Mucosa of descending colon (tissue), 3 donors: Measurements from ENCODE around the gene VAV1. TPM values are rescaled to one million over a fixed set of nuclear protein-coding genes. Genes with fewer than 3 reads are reported as not detected.
A peak's percentile ranks its signal among the peaks of the same experiment; 100 is the strongest.

Experiments
- ATAC-seq: fragments of 200-7000 bp; cut with Tn5 transposase; one replicate; pipeline ENCODE4 v1.9.1; 2020; ENCODE audit warnings: mild to moderate bottlenecking, moderate library complexity
- DNase-seq, 3 donors: peaks; one replicate each; pipeline ENCODE4 v3.0.0-alpha.2; 2020
- H3K36me3 ChIP-seq: fragments of 200-600 bp; one replicate; pipeline ENCODE4 v1.8.0; 2021; ENCODE audit warnings: low read depth, mild to moderate bottlenecking
- H3K4me1 ChIP-seq: fragments of 200-600 bp; one replicate; pipeline ENCODE4 v1.8.0; 2021; ENCODE audit warnings: low read depth, mild to moderate bottlenecking
- H3K4me3 ChIP-seq: fragments of 200-600 bp; one replicate; pipeline ENCODE4 v1.8.0; 2021; ENCODE audit warnings: mild to moderate bottlenecking
- H3K9me3 ChIP-seq: fragments of 200-600 bp; one replicate; pipeline ENCODE4 v1.8.0; 2021; ENCODE audit warnings: mild to moderate bottlenecking
- intact Hi-C, 2 donors: fragments of 100-400 bp; cut with DNase I in 1 of 2; cut with micrococcal nuclease in 1 of 2; formaldehyde crosslinking; loops; one replicate each; pipeline versions ENCODE4 v1.11.0 to v1.11.1; 2022; cut with DNase I, micrococcal nuclease
- total RNA-seq, 3 donors: library from RNA; stranded (reverse); fragmentation: NEBNext Ultra II Directional in 2 of 3; extraction: Animal tissue kit (Norgen Biotek cat#: 25700) in 2 of 3; gene quantifications; one replicate each; pipeline versions ENCODE4 v1.2.1 to v1.2.4, GENCODE V29; 2021 to 2023
- TF ChIP-seq, protein P1 (sequence below): fragments of 200-600 bp; IDR thresholded peaks from one replicate; pipeline ENCODE4 v1.8.0; 2022; ENCODE audit warnings: antibody characterized with exemption, mild to moderate bottlenecking
- donor health status: DM: no; HTN: no; CAD: no; lungs with moderate emphysema.
- donor health status: DM: no; HTN: no; CAD: no.
- donor health status: DM: no; HTN: yes; CAD: no.

VAV1 gene
- total RNA-seq, 3 donors from 2014 or later, result 6.0 to 12.3 (median 10.7) TPM

DNA sequence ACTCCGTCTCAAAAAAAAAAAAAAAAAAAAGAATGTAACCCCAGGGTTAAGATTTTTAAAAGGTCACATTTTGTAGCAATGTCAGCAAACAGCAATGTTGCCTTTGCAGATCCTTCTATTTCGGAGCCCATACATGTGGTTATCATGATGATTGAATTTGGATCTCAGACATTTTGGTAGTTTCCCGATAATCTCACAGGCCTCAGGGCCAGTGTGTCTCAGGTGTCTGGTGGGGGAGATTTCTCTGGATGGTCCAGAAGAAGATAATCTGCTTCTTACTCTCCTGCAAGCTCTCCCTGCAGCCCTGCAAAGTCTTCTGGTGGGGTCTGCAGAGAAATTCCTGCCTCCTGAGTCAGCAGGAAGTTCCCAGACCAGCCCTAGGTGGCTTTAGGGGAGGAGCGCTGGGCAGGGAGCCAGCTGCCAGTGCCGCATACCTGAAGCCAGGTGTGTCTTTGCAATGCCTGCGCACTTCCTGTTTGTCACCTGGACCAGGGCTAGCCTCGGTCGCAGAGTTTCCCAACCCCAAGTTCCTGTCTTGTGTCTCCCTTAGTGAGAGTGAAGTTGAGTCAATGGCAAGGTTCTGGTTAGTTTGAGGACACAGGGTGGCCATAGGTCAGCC lies 6.7 kb upstream of the VAV1 start:
- H3K4me3 ChIP-seq, result no peak overlapping the region
- no peaks in the 10 kb centered on the region for H3K36me3 ChIP-seq
- TF ChIP-seq, protein P1, sequence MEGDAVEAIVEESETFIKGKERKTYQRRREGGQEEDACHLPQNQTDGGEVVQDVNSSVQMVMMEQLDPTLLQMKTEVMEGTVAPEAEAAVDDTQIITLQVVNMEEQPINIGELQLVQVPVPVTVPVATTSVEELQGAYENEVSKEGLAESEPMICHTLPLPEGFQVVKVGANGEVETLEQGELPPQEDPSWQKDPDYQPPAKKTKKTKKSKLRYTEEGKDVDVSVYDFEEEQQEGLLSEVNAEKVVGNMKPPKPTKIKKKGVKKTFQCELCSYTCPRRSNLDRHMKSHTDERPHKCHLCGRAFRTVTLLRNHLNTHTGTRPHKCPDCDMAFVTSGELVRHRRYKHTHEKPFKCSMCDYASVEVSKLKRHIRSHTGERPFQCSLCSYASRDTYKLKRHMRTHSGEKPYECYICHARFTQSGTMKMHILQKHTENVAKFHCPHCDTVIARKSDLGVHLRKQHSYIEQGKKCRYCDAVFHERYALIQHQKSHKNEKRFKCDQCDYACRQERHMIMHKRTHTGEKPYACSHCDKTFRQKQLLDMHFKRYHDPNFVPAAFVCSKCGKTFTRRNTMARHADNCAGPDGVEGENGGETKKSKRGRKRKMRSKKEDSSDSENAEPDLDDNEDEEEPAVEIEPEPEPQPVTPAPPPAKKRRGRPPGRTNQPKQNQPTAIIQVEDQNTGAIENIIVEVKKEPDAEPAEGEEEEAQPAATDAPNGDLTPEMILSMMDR, result no peak
- ATAC-seq, result peak; percentile 72
- peaks cover 12% of the 10 kb centered on the region for H3K4me1 ChIP-seq
- H3K9me3 ChIP-seq, result no peaks in the 10 kb centered on the region
- intact Hi-C loops, result no loop called here
- DNase-seq, result peak; percentile 95 to 96 (median 96)

DNA sequence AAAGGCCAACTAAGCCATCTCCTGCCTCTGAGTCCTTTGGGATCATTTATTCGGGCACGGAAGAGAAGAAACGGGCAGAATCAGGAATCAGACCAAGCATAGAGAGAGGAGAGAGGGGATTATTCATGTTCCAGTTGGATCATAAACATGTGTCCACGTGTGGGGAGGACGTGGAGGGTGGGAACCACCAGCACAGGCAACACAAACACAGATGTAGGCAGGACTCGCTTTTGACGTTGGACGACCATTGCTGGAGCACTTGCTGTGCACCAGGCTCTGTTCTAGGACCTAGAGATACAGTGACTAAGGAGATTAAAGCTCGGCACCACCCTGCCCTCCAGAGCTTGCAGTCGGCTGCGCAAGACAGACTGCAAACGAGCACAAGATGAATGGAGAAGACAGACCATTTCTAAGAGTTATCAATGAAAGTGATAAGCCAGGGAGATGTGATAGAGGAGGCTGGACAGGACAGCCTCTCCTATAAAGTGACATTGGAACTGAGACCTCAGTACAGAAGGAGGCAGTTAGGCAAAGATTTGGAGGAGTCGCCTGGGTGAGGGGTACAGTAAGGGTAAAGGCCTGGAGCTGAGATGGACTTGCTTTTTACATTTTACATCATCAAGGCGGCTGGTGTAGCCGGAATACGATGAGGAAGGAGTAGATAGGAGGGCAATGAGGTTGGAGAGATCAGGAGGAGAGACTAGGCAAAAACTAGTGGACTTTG lies 6.0 kb upstream of the VAV1 start:
- Histone ChIP-seq H3K4me3 (peak overlapping the region; percentile 29), H3K36me3 (no peaks in the 10 kb centered on the region), H3K9me3 (no peaks in the 10 kb centered on the region), H3K4me1 (peaks cover 12% of the 10 kb centered on the region)
- TF ChIP-seq, protein P1, result no peak
- DNase-seq (peak in 1 of 3 donors; percentile 50), ATAC-seq (peak; percentile 2)
- intact Hi-C loops, result no loop called here

DNA sequence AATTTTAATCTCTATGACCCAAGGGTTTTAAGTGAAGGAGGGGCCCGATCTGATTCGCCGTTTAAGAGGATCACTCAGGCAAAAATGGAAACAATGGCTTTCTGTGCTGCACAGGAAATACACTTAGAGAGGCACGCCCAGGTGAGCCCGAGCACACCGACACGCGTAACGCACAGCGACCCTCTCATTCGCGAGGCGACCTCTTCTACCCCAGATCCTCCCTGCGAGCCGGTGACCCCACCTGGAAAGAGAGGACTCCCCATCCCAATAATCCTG lies 5.5 kb upstream of the VAV1 start:
- peak; percentile 63 for ATAC-seq
- TF ChIP-seq, protein P1, result no peak
- Histone ChIP-seq H3K4me3 (peak overlapping the region; percentile 29), H3K9me3 (no peaks in the 10 kb centered on the region), H3K4me1 (peaks cover 12% of the 10 kb centered on the region), H3K36me3 (no peaks in the 10 kb centered on the region)
- DNase-seq, result peak in 1 of 3 donors; percentile 75
- intact Hi-C loops, result no loop called here

DNA sequence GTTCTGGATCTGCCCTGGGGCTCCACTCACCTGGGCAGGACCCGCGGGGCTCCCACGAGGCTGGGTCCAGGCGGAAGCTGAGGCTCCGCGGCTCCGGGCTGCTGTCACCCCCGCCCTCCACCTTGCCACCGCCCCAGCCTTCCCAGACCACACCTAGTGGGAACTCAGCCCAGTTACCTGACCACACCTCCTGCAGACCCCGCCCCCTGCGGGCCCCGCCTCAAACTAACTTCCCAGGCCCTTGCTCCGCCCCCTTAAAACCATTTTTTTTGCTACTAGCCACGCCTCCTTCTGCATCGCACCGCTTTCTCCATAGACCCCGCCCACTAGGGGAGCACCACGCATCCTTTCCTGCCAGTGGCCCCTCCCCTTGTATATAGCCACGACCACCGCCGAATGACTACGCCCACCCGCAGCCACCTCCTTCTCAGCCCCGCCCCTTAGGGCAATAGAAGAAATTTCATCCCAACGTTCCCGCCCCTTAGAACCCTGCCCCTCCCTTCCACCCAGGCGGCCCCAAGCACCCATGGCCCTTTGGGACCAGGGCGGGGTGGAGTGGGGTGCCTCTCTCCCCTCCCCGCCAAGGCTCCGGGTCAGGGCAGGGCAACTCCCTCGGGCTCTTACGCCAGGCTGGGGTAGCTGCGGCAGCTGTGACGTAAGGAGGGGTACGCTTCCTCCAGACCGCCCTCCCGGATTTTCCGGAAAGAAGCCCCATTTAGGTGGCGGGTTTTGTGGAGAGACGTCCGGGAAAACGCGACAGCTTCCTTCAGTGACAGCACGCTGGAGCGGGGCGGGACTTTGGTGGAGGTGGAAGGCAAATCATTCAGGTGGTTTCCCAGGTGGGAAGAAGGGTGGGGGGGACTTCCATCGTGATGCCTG lies 4.9 kb upstream of the VAV1 start, which contains the start of gene SH2D3A:
TSS of gene SH2D3A (minus strand) at position 79 of the 879 bp plus-strand sequence. CDS start 3,687 bp downstream, outside the sequence.
- H3K9me3 ChIP-seq, result no peaks in the 10 kb centered on the region
- TF ChIP-seq, protein P1, result peak; percentile 7
- ATAC-seq, result peak; percentile 89
- DNase-seq, result peak; percentile 98
- peak within 1 kb of the TSS; percentile 29 for H3K4me3 ChIP-seq
- peaks cover 12% of the 10 kb centered on the region for H3K4me1 ChIP-seq
- no peaks in the 10 kb centered on the region for H3K36me3 ChIP-seq
- intact Hi-C loops, result no loop called here

DNA sequence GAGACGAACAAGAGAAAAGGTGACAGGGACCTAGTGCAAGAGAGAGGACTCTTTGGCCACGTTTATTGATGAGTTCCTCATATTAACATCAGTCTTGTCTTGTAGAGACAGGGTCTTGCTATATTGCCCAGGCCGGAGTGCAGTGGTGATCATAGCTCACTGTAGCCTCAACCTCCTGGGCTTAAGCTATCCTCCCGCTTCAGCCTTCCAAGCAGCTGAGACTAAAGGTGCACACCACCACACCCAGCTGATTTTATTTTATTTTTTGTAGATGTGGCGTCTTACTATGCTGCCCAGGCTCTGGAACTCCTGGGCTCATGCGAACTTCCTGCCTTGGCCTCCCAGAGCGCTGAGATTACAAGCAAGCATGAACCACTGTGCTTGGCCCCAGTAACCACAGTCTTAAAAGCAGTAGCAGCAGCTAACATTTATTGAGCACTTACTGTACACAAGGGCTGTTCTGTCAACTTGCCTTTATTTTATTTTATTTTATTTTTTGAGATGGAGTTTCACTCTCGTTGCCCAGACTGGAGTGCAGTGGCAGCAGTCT lies 4.2 kb upstream of the VAV1 start:
- DNase-seq (peak in 1 of 3 donors; percentile 43), ATAC-seq (no peak)
- peaks cover 12% of the 10 kb centered on the region for H3K4me1 ChIP-seq

More for the DNA sequence above, 4.2 kb upstream of the VAV1 start:
- intact Hi-C loops, result no loop called here
- Histone ChIP-seq H3K4me3 (no peak overlapping the region), H3K36me3 (no peaks in the 10 kb centered on the region), H3K9me3 (no peaks in the 10 kb centered on the region)
- TF ChIP-seq, protein P1, result no peak
